ENCODE measurements around the gene NTM.

DNA sequence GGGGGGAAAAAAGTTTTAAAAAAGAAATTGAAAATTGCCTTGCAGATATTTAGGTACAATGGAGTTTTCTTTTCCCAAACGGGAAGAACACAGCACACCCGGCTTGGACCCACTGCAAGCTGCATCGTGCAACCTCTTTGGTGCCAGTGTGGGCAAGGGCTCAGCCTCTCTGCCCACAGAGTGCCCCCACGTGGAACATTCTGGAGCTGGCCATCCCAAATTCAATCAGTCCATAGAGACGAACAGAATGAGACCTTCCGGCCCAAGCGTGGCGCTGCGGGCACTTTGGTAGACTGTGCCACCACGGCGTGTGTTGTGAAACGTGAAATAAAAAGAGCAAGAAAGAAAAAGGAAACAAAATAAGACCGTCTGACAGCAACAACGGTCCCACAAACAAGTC, 964.9 kb downstream of the NTM start:
- TF ChIP-seq EZH2 (IDR thresholded peaks at IDR 0.05; ENCODE audit: insufficient read depth, poor library complexity, severe bottlenecking) (no peak), EZH2phosphoT487 (IDR thresholded peaks at IDR 0.05; ENCODE audit: insufficient read depth, low read depth) (no peak)

All from GM23248 (cell line).